A549 (cell line): ENCODE measurements around the gene LDLRAD4. TPM values are rescaled to one million over a fixed set of nuclear protein-coding genes. Genes with fewer than 3 reads are reported as not detected.

Experiments used
- ATAC-seq, 2 experiments: fragments of 200-7000 bp in 1 of 2; fragments of >200 bp in 1 of 2; cut with Nextera tagmentation in 1 of 2; cut with Tn5 transposase in 1 of 2; 3 replicates each; pipeline versions ENCODE4 v1.8.0 to v1.9.1; 2018 to 2020; ENCODE audit warnings: mild to moderate bottlenecking in 1 of 2, moderate library complexity in 1 of 2
- CTCF ChIA-PET: fragments of 300-600 bp; sonication (Branson Sonifier 250); formaldehyde crosslinking; extraction: SDS; loops from one replicate; lab custom pipeline; 2021; ENCODE audit warnings: antibody characterized with exemption, inconsistent platforms; lab: Yijun Ruan, JAX
- POLR2A ChIA-PET: fragments of 350-600 bp; formaldehyde crosslinking; extraction: SDS; loops from one replicate; lab custom pipeline; 2021; ENCODE audit warnings: antibody characterized with exemption, inconsistent platforms; lab: Yijun Ruan, JAX
- DNase-seq, 2 experiments: peaks; one replicate each; pipeline versions ENCODE4 v3.0.0 to v3.0.0-alpha.2; 2011 to 2016; ENCODE audit warnings: low read depth in 1 of 2, low spot score in 1 of 2
- FAIRE-seq: peaks from 2 replicates; lab custom pipeline; 2011; peaks lifted over from hg19 to GRCh38; lab: Jason Lieb, UNC
- H3K27ac ChIP-seq, 2 experiments: fragments of >200 bp; sonication (Bioruptor Twin); formaldehyde crosslinking; 3 replicates each; pipeline ENCODE4 v1.5.1; 2016 to 2017
- H3K4me1 ChIP-seq: fragments of >200 bp; sonication (Bioruptor Twin); formaldehyde crosslinking; 3 replicates; pipeline ENCODE4 v1.6.1; 2016
- H3K4me2 ChIP-seq: fragments of >200 bp; sonication (Bioruptor Twin); formaldehyde crosslinking; 3 replicates; pipeline ENCODE4 v1.6.1; 2016
- H3K4me3 ChIP-seq: fragments of >200 bp; sonication (Bioruptor Twin); formaldehyde crosslinking; 3 replicates; pipeline ENCODE4 v1.5.1; 2016
- H3K9me3 ChIP-seq: fragments of >200 bp; sonication (Bioruptor Twin); formaldehyde crosslinking; 3 replicates; pipeline ENCODE4 v1.6.1; 2016
- ATOH8 ChIP-seq: fragments of 250-450 bp; sonication (Bioruptor Pico); IDR thresholded peaks from 2 replicates; pipeline ENCODE4 v1.5.0; 2020; ENCODE audit warnings: low read depth, mild to moderate bottlenecking, moderate library complexity
- CBX2 ChIP-seq: fragments of 200-600 bp; sonication (generic); IDR thresholded peaks from 2 replicates; pipeline ENCODE4 v1.6.1; 2016; ENCODE audit warnings: low read depth, mild to moderate bottlenecking, borderline replicate concordance
- CTCF ChIP-seq: fragments of >200 bp; sonication (Bioruptor Twin); formaldehyde crosslinking; IDR thresholded peaks from 3 replicates; pipeline ENCODE4 v1.5.1; 2016
- EP300 ChIP-seq, 2 experiments: fragments of >200 bp; sonication (Bioruptor Twin); formaldehyde crosslinking; IDR thresholded peaks; 2 replicates in 1 of 2; 3 replicates in 1 of 2; pipeline ENCODE4 v1.6.1; 2016 to 2017
- ESRRA ChIP-seq: fragments of 150-350 bp; IDR thresholded peaks from 2 replicates; pipeline ENCODE4 v1.6.1; 2014; ENCODE audit warnings: mild to moderate bottlenecking, low read length, borderline replicate concordance
- GATA3 ChIP-seq: IDR thresholded peaks from 2 replicates; pipeline ENCODE4 v1.6.1; 2012; ENCODE audit warnings: borderline replicate concordance
- JUN ChIP-seq, 2 experiments: fragments of >200 bp; sonication (Bioruptor Twin); formaldehyde crosslinking; IDR thresholded peaks; 2 replicates in 1 of 2; 3 replicates in 1 of 2; pipeline ENCODE4 v1.6.1; 2016 to 2017
- KDM5A ChIP-seq: fragments of 200-600 bp; sonication (generic); IDR thresholded peaks from 2 replicates; pipeline ENCODE4 v1.6.1; 2016; ENCODE audit warnings: antibody characterized with exemption, mild to moderate bottlenecking
- MAZ ChIP-seq: fragments of 150-350 bp; IDR thresholded peaks from 2 replicates; pipeline ENCODE4 v1.6.1; 2014; ENCODE audit warnings: antibody characterized with exemption, low read depth, low read length, borderline replicate concordance
- MYC ChIP-seq: IDR thresholded peaks from 2 replicates; pipeline ENCODE4 v1.6.1; 2012; ENCODE audit warnings: mild to moderate bottlenecking, inconsistent platforms, low read length, improper control_type of control experiment, borderline replicate concordance
- NPAS2 ChIP-seq: fragments of 250-450 bp; sonication (Bioruptor Pico); IDR thresholded peaks from 2 replicates; pipeline ENCODE4 v1.8.0; 2022; ENCODE audit warnings: mild to moderate bottlenecking, moderate library complexity, borderline replicate concordance
- PHF8 ChIP-seq: fragments of 200-600 bp; sonication (generic); IDR thresholded peaks from 2 replicates; pipeline ENCODE4 v1.6.1; 2016; ENCODE audit warnings: low read depth, mild to moderate bottlenecking, antibody characterized with exemption, moderate library complexity, borderline replicate concordance
- SMC3 ChIP-seq: fragments of >200 bp; sonication (Bioruptor Twin); formaldehyde crosslinking; IDR thresholded peaks from 3 replicates; pipeline ENCODE4 v1.6.1; 2018; ENCODE audit warnings: inconsistent platforms
- ZSCAN20 ChIP-seq: fragments of 250-450 bp; sonication (Bioruptor Pico); IDR thresholded peaks from 2 replicates; pipeline ENCODE4 v1.8.0; 2022; ENCODE audit warnings: mild to moderate bottlenecking, moderate library complexity
- WGBS: methylation state at CpG from one replicate; pipeline ENCODE4 v1.1.6; 2017; ENCODE audit errors: missing lambda C conversion rate; 5-methylcytosine and 5-hydroxymethylcytosine counted together
- polyA plus RNA-seq, 4 experiments: library from polyadenylated mRNA; depleted of rRNA in 3 of 4; stranded (reverse); fragments of >200 nt; fragmentation: RNase III in 1 of 4; extraction: RNeasy Plus Mini Kit Qiagen cat#74134 plus additional on column Dnase treatment in 1 of 4; gene quantifications; 2 replicates in 3 of 4; 3 replicates in 1 of 4; pipeline ENCODE4 v1.2.3, GENCODE V29; 2011 to 2017

LDLRAD4 gene
- polyA plus RNA-seq, 2 of the 4 experiments (the other 2 are of a cell fraction): 5.2 to 7.6 TPM

- TF ChIP-seq NPAS2 (CRISPR knock-in tag) (no peak), KDM5A (no peak), EP300 (IDR thresholded peaks at IDR 0.05) (no peak), CBX2 (no peak), GATA3 (no peak), PHF8 (no peak), MYC (no peak)
Observed at GRCh38 chr18:13318731-13319501, 100.4 kb downstream of the LDLRAD4 start (continued).

GRCh38 chr18:13319629-13320028 lies 101.1 kb downstream of the LDLRAD4 start:
- Histone ChIP-seq H3K9me3 (peaks cover 10% of the 10 kb centered on the region), H3K4me1 (no peaks in the 10 kb centered on the region), H3K4me2 (no peak overlapping the region), H3K27ac (no peak overlapping the region), H3K4me3 (no peak overlapping the region)
- ATAC-seq: no peak
- 60% methylated on average over 4 of the region's 4 CpGs for WGBS
- ChIA-PET CTCF (no interaction called here), POLR2A (no interaction called here)
- no peak for FAIRE-seq
- TF ChIP-seq JUN (IDR thresholded peaks at IDR 0.05): no peak
- no peak for TF ChIP-seq ZSCAN20 (CRISPR knock-in tag)
- no peak for TF ChIP-seq MAZ
- no peak for DNase-seq

- H3K4me1 ChIP-seq: no peaks in the 10 kb centered on the region
- no peak overlapping the region for H3K4me2 ChIP-seq
- no peak overlapping the region for H3K27ac ChIP-seq
- DNase-seq: no peak
- ChIA-PET POLR2A (no interaction called here), CTCF (no interaction called here)
- ATAC-seq: no peak
- H3K4me3 ChIP-seq: no peak overlapping the region
- FAIRE-seq: no peak
- H3K9me3 ChIP-seq: peaks cover 10% of the 10 kb centered on the region
- TF ChIP-seq NPAS2 (CRISPR knock-in tag): no peak
- TF ChIP-seq SMC3: no peak
- TF ChIP-seq KDM5A: no peak
- 84% methylated on average over 8 of the region's 8 CpGs for WGBS
Observed at GRCh38 chr18:13320096-13320495, 101.5 kb downstream of the LDLRAD4 start.

GRCh38 chr18:13320891-13321425 lies 102.4 kb downstream of the LDLRAD4 start:
- Histone ChIP-seq H3K4me1 (no peaks in the 10 kb centered on the region), H3K4me2 (no peak overlapping the region), H3K4me3 (no peak overlapping the region), H3K9me3 (peaks cover 8% of the 10 kb centered on the region; the same call in 2 of the 3 replicates), H3K27ac (no peak overlapping the region)
- ATAC-seq: no peak
- DNase-seq: no peak
- 87% methylated on average over 16 of the region's 17 CpGs for WGBS
- no peak for TF ChIP-seq MYC
- no peak for TF ChIP-seq JUN (IDR thresholded peaks at IDR 0.05)
- TF ChIP-seq ESRRA: no peak
- no peak for TF ChIP-seq CTCF
- no peak for TF ChIP-seq ATOH8 (CRISPR knock-in tag)
- ChIA-PET POLR2A (no interaction called here), CTCF (no interaction called here)
- FAIRE-seq: no peak
